GM19025 (cell line): ENCODE data around the gene STK10.
"Not testable (repeated sequence)": the region's sequence is repeated elsewhere in the genome, so short reads cannot be mapped to it uniquely, and the experiment has no call there.

Source experiments
- ATAC-seq: cut with Tn5 transposase; IDR thresholded peaks from one replicate; pipeline ENCODE4 v1.9.1; 2021; ENCODE audit warnings: mild to moderate bottlenecking, low read depth, moderate library complexity; ENCODE audit not compliant: unreplicated experiment

The STK10 gene

DNA sequence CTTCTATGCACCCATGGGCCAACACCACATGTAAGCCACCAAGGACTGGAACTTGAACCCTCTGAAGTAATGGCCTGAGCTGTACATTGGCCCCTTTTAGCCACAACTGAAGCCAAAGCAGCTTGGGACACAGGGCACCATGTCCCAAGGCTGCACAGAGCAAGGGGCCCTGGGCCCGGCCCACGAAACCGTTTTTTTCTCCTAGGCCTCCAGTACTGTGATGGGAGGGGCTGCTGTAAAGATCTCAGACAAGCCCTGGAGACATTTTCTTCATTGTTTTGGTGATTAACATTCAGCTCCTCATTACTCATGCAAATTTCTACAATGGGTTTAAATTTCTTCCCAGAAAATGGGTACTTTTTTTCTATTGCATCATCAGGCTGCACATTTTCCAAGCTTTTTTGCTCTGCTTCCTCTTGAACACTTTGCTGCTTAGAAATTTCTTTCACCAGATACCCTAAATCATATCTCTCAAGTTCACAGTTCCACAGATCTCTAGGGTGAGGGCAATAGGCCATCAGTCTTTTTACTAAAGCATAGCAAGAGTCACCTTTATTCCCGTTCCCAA, 156.0 kb downstream of the STK10 start:
- no peak for ATAC-seq

DNA sequence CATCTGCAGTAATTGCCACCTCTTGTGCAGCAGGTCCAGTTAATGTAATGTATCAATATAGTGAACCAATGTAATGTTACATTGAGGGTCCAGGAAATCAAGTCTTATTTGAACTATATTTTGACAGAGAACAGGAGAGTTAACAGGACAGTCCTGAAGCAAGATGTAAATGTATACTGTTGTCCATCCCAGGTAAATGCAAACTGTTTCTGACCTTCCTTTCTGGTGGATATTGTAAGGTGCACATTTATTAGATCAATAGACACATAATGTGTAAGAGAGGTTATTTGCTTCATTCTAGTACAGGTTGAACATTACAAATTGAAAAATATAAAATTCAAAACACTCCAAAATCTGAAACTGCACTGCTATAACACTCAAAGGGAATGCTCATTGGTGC, 158.1 kb downstream of the STK10 start:
- no peak for ATAC-seq

DNA sequence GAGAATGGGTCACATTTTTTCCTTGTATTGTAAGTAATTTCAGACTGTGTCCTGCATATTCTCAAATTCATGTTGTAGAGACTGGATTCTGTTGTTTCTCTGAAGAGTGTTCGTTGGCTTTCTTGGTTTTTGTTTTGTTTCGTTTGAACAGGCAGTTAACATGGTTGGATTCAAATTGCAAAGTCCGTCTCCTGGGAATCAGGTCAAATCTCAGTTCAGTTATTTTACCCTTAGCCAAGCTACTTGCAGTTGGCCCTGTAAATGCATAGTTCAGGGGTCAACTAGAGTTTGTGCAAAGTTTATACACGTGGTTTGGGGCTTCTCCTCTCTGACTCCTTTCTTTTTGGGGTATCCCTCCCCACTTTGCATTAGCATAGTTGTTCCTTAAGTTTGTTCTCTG, 159.9 kb downstream of the STK10 start:
- no peak for ATAC-seq

DNA sequence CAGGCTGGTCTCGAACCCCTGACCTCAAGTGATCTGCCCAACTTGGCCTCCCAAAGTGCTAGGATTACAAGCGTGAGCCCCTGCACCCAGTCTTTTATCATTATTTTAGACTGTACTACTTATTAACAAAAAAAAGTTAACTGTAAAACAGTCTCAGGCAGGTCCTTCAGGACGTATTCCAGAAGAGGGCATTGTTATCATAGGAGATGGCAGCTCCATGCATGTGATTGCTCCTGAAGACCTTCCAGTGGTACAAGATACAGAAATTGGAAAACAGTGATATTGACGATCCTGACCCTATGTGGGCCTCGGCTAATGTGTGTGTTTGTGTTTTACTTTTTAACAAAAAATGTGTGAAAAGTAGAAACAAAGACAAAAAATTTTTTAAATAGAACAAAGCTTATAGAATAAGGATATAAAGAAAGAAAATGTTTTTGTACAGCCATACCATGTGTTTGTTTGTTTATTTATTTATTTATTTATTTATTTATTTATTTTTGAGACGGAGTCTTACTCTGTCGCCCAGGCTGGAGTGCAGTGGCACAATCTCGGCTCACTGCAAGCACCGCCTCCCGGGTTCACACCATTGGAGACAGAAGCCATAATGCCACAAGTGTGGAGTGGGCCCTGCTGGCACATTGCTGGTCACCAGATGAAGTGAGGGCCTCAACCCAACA, 167.8 kb downstream of the STK10 start:
- not testable (repeated sequence) for ATAC-seq

DNA sequence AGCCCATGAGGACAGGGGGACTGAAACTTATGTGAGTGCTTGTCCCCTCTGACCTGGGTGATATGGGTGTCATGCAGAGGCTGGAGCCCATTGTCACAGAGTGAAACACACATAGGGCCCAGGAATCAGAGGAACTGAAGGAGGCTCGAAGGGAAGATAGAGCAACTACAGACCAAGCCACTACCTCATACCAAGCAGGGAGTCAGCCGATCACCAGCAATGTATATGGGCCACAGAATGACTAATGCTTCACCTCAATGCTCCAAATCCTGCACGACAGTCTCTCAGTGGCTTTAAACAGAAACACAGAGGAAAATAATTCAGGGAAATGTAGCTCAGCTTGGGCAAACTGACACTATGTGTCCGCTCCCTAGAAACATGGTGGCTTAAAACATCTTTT, 172.7 kb downstream of the STK10 start:
- ATAC-seq, result no peak

DNA sequence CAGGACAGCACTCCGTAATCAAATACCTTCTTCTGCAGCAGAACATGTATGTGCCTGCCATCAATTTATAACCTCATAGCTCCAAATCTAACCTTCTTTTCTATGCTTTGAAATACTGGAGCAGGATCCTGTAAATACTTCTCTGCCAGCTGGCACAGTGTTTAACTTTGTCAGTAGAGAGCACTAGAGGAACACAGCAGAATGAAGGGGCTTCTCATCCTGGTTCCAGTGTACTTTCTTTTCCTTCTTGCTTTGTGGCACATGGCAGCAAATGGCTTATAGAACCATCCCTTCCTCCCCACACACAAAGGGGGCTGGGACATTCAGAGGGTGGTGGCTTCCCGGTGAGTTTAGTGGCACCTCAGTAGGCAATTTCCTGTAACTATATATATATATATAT, 177.7 kb downstream of the STK10 start:
- ATAC-seq, result no peak

DNA sequence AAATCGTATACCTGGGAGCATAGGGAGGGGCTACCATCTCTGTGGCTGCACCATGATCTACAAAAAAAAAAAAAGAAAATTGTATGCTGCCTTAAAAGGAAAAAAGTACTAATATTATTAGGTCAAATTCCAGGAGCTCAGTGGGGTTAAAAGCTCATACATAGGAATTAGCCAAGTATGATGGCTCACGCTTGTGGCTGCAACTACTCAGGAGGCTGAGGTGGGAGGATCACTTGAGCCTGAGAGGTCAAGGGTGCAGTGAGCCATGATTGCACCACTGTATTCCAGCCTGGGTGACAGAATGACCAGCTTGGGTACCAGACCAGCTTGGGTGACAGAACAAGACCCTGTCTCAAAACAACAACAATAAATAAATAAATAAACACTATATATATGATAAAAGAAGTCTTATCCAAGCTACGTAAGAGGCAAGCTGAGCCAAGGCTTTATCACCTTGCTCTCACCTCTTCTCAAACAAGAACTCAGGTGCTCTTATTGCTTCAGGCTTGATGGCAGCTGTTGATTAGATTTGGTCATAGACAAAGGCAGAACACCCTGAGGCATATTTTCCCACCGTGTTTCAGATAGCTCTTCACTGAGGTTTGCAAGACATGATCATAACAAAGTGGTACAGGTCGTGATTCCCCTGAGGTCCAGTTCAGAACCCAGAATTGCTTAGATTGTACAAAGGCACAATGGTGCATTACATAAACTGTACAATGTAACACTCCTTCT, 178.3 kb downstream of the STK10 start:
- no peak for ATAC-seq

DNA sequence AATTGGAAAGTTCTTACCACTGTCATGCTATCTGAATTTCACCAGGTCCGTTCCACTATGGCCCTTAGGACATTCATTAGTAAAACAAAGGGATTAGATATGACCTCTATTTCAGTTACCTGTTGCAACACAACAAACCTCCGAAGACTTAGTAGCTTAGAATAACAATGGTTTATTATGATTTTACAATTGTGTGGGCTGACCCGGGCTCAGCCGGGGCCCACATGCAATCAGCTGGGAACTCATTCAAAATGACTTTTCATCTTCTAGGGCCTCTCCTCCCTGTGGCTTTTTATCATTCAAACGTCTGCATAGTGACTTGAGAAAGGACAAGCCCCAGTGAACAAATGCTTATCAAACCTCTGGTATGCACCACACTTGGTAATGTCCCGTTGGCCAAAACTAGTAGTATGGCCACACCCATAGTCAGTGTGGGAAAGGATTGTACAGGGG, 179.3 kb downstream of the STK10 start:
- no peak for ATAC-seq

DNA sequence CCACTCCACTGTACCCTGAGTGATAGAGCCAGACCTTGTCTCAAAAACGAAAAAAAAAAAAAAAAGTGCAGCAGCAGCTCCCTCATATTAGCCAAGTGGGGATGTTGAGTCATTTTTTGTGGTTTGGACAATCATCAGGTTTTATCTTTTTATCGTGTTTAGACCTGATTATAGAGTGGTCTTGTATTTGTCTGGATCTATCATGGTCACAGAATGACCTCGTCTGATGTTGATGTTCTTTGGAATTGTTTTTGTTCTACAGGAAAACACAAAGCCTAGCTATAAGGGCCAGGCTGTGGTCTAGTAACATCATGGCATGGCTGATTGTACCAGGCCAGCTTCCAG, 179.9 kb downstream of the STK10 start:
- ATAC-seq, result no peak

DNA sequence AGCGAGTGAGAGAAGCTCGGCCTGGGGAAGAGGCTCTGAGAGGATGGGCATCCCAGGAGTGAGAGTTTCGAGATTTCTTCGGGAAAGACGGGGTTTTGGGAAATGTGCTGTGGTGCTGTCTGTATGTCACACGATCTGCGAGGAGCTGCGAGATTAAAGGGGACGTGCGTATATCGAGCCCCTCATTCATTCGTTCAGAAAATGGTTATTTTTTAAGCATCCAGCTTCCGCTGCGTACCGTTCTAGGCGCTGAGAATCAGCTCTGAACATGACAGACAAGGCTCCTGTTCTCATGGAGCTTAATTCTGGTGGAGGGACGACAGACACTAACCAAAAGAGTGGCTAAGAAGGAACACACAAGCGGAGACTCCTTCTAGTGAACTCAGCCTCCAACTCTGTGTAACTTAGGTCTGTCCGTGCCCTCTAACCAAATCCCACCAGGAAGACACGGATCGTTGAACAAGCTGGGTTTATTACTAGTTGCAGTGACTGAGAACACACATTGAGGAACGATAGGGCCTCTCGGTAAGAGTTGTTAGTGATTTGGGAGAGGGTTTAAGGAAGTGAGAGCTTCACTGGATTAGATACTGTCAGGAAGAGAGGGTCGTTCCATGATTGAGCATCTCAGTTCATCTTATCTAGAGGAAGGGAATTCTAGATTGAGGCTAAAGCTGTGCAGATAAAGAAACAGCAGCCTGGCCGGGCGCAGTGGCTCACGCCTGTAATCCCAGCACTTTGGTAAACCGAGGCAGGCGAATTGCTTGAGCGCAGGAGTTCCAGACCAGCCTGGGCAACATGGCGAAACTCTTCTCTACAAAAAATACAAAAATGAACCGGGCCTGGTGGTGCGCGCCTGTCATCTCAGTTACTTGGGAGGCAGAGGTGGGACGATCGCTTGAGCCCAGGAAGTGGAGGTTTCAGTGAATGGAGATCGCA, 180.6 kb downstream of the STK10 start:
- no peak for ATAC-seq

DNA sequence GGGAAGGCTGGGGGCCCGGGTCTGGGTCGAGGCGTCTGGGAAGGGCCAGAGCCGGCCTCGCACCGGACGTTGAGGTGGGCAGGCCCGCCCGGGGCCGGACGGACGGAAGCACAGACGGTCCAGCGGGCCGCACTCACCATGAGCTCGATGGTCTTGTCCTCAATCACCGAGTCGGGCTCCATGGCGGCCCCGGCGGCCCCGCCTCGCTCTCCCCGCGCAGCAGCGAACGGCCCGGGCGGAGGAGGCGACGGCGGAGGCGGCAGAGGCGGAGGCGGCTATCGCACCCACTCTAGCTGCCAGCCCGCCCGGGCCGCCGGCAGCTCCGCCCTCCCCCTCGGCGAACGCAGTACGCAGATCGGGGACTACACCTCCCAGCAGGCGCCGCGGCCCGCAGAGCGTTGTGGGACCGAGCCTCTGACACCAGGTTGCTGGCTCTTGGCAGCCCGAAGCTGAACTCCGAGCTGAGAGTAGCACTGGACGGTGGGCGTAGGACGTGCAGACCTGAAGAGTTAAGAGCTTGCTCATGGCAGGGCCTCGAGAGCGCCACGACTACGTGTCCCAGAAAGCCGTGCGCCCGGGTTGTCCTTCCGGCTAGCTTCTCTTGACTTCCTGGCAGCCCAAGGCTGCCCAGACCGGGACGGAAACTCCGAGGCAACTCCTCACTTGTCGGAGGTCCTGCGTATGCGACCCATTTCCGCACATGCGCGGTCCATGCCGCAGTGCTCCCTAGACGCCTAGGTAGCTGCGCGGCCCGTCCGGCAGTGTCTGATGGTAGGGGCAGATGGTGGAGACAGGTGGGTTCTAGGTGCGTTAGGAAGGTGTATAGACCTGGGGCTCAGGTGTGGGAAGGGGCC, 181.5 kb downstream of the STK10 start, which contains the start of gene FBXW11:
Gene FBXW11, minus strand, starts transcription at position 318 of the 854 bp plus-strand sequence. Its CDS starts 136 bp downstream, at position 182.
- peak; percentile 89 for ATAC-seq

DNA sequence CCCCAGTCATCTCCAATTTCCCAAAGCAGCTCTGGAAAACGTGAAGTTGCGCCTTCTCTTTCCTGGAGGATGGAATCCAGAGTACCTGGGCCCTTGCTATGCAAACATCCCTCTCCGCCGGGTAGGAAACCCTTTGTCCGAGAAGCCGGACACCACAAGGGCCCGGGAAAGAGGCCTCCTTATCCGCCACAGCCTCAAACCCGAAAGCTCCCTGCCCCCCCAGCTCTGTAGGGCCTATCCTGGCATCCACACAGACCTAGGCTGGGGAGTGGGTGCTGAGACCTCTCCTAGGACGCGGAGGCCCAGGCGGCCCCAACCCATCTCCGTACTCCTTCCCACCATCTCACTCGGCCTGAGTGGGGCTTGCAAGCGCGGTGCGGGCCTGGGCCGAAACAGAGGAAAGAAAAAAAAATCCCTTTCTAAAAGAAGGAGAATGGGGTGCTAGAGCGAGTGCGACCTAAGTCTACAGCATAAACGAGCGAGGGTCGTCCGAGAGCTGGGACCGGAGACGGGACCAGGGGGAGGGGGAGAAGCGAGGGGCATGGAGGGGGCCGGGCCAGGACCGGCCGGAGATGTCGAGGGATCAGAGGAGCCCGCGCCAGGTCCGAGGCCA, 182.2 kb downstream of the STK10 start:
- ATAC-seq, result peak; percentile 0

DNA sequence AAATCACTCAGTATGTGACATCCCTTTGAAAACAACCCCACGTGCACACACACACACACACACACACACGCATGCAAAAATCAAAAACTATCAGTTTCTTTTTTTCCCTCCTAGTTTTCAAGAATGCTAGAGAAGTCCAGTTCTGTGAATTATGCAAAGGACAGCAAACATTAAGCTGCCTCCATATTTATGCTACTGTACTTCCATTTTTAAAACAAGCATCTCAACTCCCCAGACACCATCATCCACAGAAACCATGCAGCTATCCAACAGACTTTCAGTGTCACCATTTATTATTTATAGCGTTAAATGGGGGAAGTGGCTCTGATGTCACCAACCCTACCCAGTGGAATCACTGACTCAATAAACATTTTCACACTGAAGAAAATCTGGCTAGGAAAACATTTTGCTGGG, 183.2 kb downstream of the STK10 start:
- no peak for ATAC-seq

DNA sequence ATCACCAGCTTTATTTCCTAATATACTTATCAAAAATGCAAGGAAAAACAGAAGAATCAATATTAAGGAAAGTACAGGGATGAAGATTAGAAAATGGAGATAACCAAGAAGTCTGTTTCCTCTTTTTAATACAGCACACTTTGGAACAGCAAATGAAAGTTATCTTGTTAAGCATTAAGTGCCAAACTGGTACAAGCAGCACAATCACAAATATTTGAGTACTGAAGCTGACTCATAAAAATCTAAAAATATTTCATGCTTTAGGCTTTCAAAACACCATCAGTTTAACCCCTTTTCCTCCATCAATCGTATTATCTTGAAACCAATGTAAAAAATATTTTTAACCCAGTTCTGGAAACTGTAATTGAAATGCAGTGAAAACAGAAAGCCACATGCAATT, 184.3 kb downstream of the STK10 start:
- no peak for ATAC-seq

DNA sequence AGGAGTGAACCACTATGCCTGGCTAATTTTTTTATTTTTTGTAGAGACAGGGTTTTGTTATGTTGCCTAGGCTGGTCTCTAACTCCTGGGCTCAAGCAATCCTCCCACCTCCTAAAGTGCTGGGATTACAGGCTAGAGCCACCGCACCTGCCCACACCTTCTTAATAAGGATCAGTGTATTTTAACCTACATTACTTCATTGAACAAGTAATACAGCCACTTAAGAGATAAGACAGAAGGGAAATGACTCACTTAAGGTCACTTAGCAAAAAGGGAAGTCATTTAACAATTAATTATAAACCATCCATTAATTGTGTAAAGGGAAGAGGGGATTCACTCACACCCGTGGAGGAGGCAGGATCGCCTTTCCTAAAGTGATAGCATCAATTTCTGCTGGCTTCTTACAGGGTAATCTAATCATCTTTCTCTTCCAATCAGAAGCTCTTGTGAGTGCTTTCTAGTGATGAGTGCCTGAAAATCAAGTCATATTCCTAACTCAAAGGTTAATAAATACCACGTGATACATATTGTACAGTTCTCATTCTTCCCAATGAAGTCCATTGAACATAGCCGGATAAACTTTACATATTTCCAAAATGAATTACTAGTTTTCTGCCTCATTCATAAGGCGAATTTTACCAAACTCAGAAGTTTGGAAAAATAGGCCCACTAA, 185.0 kb downstream of the STK10 start:
- no peak for ATAC-seq

DNA sequence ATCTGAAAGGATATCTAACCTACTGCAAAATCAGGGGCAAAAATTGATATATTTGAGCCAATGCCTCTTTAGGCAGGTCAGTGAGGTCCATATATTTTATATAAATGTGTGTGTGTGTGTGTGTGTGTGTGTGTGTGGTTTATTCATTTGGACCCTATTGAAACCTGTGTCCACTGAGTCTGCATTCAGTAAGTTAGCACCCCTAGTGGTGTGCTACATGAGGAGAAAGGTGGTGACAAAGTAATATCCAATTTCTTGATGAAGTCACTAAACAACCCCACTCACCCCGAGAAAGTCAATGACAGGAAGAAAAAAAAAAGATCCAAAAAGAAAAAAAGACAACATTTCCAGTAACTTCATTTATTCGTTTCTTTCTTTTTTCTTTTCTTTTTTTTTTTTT, 185.7 kb downstream of the STK10 start:
- ATAC-seq, result no peak

DNA sequence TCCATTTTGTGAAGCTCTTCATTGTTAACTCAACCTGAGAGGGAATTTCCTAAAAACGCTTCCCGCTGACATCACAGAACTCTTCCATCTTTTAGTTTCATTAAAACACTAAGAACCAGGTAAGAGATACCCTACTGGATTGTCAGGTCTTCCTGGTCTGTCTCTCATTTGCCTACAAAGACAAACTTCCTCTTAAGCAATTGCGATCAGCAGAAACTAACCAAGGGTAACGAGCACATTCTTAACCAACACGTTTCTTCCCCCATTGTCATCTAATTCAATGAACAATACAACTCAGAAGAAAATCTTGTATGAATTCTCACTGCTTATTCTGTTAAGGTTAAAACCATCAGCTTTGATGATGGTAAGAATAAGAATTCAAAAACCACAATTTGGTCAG, 188.1 kb downstream of the STK10 start:
- no peak for ATAC-seq

DNA sequence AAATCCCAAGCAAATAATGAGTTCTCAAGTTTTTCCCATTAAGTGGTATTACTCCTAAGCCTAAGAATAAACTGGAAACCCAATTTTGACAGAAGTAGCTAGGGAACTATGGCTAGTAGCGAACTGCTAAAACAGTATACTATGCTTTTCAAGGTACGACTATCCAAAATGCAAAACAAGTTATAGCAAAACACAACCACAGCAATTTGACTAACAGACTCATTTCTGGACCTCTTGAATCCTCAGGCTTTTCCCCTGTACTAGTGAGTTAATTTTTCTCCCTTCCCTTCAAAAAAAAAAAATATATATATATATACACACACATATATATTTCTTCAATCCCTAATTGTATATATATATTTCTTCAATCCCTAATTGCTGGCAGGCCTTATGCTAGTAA, 188.9 kb downstream of the STK10 start:
- ATAC-seq, result no peak

DNA sequence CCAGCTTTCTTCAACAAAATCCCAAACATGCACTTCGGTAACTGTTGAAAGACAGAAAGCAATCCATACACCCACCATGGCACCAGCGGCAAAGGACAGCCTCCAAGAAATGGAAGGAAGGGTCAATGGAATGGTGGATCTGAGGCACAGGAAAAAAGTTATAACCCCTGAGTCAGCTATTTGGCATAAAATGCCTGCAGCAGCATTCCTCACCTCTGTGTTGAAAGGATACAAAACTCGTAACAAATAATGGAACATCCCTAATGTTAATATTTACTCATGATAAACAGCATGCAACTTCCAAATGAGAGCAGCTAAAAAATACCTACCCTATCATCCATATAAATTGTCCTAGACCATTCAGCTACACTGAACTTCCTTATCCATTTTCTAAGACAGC, 191.0 kb downstream of the STK10 start:
- ATAC-seq, result no peak
